ENCODE results near the gene MYL7. TPM values are rescaled to one million over a fixed set of nuclear protein-coding genes. Genes with fewer than 3 reads are reported as not detected.

The MYL7 gene
- total RNA-seq, 1 donor from 2014 or later = 0.82 TPM

DNA sequence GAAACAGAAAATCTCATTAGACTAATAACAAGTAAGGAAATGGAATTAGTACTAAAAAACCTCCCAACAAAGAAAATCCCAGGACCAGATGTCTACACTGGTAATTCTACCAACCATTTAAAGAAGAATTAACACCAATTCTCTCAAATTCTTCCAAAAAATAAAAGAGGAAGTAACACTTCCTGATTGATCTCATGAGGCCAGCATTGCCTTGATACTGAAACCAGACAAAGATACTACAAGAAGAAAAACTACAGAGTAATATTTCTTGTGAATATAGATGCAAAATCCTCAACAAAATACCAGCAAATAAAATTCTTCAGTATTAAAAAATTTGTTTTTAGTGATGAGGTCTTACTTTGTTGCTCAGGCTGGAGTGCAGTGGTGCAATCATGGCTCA, 26.8 kb upstream of the MYL7 start:
- Mint-ChIP-seq H3K27me3 (ENCODE audit: unreplicated experiment) (peaks cover 6% of the 10 kb centered on the region), H3K36me3 (ENCODE audit: low read depth, unreplicated experiment) (no peaks in the 10 kb centered on the region), H3K4me1 (ENCODE audit: unreplicated experiment) (no peaks in the 10 kb centered on the region), H3K27ac (ENCODE audit: unreplicated experiment) (no peak overlapping the region), H3K4me3 (ENCODE audit: unreplicated experiment) (no peak overlapping the region), H3K9me3 (ENCODE audit: unreplicated experiment) (no peaks in the 10 kb centered on the region)
- TF ChIP-seq, protein P1, sequence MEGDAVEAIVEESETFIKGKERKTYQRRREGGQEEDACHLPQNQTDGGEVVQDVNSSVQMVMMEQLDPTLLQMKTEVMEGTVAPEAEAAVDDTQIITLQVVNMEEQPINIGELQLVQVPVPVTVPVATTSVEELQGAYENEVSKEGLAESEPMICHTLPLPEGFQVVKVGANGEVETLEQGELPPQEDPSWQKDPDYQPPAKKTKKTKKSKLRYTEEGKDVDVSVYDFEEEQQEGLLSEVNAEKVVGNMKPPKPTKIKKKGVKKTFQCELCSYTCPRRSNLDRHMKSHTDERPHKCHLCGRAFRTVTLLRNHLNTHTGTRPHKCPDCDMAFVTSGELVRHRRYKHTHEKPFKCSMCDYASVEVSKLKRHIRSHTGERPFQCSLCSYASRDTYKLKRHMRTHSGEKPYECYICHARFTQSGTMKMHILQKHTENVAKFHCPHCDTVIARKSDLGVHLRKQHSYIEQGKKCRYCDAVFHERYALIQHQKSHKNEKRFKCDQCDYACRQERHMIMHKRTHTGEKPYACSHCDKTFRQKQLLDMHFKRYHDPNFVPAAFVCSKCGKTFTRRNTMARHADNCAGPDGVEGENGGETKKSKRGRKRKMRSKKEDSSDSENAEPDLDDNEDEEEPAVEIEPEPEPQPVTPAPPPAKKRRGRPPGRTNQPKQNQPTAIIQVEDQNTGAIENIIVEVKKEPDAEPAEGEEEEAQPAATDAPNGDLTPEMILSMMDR (IDR thresholded peaks at IDR 0.05; ENCODE audit: unreplicated experiment) = no peak
- no peak for DNase-seq (ENCODE audit: low spot score)

DNA sequence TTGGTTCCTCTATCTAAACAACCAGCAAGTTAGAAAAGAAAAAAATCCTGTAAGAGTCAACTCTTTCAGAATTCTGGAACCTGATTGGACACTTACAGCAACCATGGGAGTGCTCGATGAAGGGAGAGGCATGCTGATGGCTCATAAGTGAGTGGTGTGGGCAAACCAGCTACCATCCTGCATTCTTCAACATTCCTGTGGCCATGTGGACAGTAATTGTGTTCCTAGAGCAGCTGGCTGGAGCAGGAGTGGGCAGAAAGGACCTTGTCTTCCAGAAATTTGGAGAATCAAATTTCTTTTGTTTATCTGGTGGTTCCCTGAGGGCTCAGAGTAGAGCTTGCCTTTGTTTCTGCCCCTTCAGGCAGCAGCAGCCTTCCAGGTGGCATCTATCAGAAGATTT, 22.5 kb upstream of the MYL7 start:
- no peak for DNase-seq (ENCODE audit: low spot score)
- Mint-ChIP-seq H3K27me3 (ENCODE audit: unreplicated experiment) (peaks cover 7% of the 10 kb centered on the region), H3K4me1 (ENCODE audit: unreplicated experiment) (no peaks in the 10 kb centered on the region)

DNA sequence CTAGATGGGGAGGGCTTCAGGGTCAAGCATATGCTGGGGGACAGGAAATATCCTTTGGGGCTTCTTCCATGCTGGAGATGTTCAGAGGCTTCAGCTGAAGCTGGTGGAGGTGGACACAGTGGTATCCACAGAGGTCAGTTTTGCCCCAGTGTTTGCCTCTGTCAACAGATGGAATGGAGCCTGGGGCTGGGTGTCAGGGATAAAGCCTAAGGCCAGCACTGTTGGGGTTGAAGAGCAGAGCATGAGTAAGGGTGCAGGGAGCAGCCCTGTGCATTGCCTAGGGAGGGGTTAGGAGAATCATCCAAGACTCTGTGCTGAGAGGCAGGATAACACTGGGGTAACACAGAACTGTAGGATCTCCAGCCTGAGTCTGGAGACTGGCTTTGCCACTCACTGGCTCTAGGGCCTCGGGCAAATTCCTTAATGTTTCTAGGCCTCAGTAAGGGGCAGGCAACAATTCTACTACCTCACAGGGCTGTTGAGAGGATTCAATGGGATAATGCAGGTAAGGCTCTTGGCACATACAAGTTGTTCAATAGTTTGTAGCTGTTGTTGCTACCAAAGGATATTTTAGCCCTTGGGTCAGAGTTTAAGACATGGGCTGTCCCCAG, 21.8 kb upstream of the MYL7 start:
- TF ChIP-seq, protein P1 (IDR thresholded peaks at IDR 0.05; ENCODE audit: unreplicated experiment) = no peak
- Mint-ChIP-seq H3K27ac (ENCODE audit: unreplicated experiment) (peak overlapping the region; percentile 64), H3K36me3 (ENCODE audit: low read depth, unreplicated experiment) (no peaks in the 10 kb centered on the region), H3K27me3 (ENCODE audit: unreplicated experiment) (peaks cover 7% of the 10 kb centered on the region), H3K9me3 (ENCODE audit: unreplicated experiment) (no peaks in the 10 kb centered on the region), H3K4me1 (ENCODE audit: unreplicated experiment) (no peaks in the 10 kb centered on the region), H3K4me3 (ENCODE audit: unreplicated experiment) (no peak overlapping the region)
- no peak for DNase-seq (ENCODE audit: low spot score)

More for the DNA sequence above, 22.5 kb upstream of the MYL7 start:
- H3K4me3 Mint-ChIP-seq (ENCODE audit: unreplicated experiment) = no peak overlapping the region
- H3K9me3 Mint-ChIP-seq (ENCODE audit: unreplicated experiment) = no peaks in the 10 kb centered on the region
- no peak overlapping the region for H3K27ac Mint-ChIP-seq (ENCODE audit: unreplicated experiment)
- H3K36me3 Mint-ChIP-seq (ENCODE audit: low read depth, unreplicated experiment) = no peaks in the 10 kb centered on the region
- TF ChIP-seq, protein P1 (IDR thresholded peaks at IDR 0.05; ENCODE audit: unreplicated experiment) = no peak

DNA sequence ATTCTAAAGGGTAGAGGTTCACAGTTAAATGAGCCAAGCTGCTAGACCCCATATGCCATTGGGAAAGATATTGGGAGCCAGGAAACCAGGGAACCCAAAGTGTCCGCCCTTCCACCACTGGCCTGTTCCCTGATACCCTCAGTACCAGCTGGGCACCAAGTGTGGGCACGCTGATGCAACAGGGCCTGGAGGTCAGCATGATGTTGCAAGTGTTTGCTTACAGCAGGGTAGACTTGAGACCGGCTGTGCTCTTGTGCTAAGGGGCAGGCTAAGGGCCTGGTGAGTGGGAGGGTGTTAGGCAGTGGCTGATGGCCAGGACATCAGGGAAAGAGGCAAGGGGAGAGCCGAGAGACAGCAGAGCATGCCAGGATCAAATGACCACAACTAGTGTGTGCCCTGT, 21.0 kb upstream of the MYL7 start:
- Mint-ChIP-seq H3K4me3 (ENCODE audit: unreplicated experiment) (no peak overlapping the region), H3K9me3 (ENCODE audit: unreplicated experiment) (no peaks in the 10 kb centered on the region), H3K36me3 (ENCODE audit: low read depth, unreplicated experiment) (no peaks in the 10 kb centered on the region), H3K27ac (ENCODE audit: unreplicated experiment) (no peak overlapping the region), H3K4me1 (ENCODE audit: unreplicated experiment) (no peaks in the 10 kb centered on the region), H3K27me3 (ENCODE audit: unreplicated experiment) (peaks cover 9% of the 10 kb centered on the region)
- DNase-seq (ENCODE audit: low spot score) = no peak
- TF ChIP-seq, protein P1 (IDR thresholded peaks at IDR 0.05; ENCODE audit: unreplicated experiment) = no peak

DNA sequence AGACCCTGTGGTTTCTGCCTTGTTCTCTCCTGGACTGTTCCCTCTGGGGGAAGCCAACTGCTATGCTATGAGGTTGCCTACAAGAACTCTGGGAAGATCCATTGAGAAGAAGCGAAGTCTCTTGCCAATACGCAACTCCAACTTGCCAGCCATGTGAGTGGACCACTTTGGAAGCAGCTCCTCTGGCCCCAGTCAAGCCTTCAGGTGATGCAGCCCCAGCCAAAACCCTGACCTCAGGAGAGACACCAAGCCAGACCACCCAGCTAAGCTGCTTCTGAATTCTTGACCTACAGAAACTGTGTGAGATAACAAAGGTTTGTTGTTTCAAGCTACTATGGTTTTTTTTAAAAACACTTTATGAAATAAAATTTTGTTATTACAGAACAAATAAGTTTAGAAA, 20.2 kb upstream of the MYL7 start:
- Mint-ChIP-seq H3K27me3 (ENCODE audit: unreplicated experiment) (peaks cover 9% of the 10 kb centered on the region), H3K4me3 (ENCODE audit: unreplicated experiment) (no peak overlapping the region), H3K36me3 (ENCODE audit: low read depth, unreplicated experiment) (no peaks in the 10 kb centered on the region), H3K27ac (ENCODE audit: unreplicated experiment) (no peak overlapping the region), H3K9me3 (ENCODE audit: unreplicated experiment) (no peaks in the 10 kb centered on the region), H3K4me1 (ENCODE audit: unreplicated experiment) (no peaks in the 10 kb centered on the region)
- TF ChIP-seq, protein P1 (IDR thresholded peaks at IDR 0.05; ENCODE audit: unreplicated experiment) = no peak
- no peak for DNase-seq (ENCODE audit: low spot score)
